Measurements from ENCODE around the gene FRAS1.

DNA sequence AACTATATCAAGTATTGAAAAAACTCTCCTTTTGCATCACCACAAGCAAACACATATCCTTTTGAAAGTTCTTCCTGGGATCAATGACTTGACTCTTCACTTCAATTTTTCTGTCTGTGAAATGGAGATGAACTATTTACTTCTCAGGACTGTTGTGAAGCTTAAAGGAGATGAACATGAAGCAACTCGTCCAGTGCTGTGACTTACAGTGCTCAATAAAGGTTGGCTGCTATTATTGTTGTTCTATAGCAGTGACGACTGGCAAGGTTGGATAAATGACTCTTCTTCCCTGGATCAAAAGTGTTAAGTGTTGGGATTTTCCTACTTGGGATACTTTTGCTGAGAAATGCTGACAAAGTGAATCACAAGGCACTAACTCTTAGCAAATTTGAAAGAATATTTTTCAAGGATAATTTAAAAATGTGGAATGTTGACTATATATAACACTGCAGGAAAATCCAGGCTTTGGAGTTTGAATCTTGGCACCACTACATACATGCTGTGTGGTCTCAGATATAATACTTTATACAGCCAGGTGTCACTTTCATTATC, 13.7 kb downstream of the FRAS1 start:
- TF ChIP-seq, protein P1, sequence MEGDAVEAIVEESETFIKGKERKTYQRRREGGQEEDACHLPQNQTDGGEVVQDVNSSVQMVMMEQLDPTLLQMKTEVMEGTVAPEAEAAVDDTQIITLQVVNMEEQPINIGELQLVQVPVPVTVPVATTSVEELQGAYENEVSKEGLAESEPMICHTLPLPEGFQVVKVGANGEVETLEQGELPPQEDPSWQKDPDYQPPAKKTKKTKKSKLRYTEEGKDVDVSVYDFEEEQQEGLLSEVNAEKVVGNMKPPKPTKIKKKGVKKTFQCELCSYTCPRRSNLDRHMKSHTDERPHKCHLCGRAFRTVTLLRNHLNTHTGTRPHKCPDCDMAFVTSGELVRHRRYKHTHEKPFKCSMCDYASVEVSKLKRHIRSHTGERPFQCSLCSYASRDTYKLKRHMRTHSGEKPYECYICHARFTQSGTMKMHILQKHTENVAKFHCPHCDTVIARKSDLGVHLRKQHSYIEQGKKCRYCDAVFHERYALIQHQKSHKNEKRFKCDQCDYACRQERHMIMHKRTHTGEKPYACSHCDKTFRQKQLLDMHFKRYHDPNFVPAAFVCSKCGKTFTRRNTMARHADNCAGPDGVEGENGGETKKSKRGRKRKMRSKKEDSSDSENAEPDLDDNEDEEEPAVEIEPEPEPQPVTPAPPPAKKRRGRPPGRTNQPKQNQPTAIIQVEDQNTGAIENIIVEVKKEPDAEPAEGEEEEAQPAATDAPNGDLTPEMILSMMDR (IDR thresholded peaks at IDR 0.05): no peak
- TF ChIP-seq POLR2A (IDR thresholded peaks at IDR 0.05) (no peak), POLR2AphosphoS5 (IDR thresholded peaks at IDR 0.05) (no peak)

All from prostate gland (tissue), 2 donors.